NCI-H1436 treated with DMSO at 0.1 percent for 48 hours (cell line): ENCODE results near the gene ZNF526.

Source experiments
- DNase-seq: peaks from one replicate; lab custom pipeline; 2025; lab: John Stamatoyannopoulos, UW

The ZNF526 gene

GRCh38 chr19:42224940-42225717, 5.0 kb downstream of the ZNF526 start:
- DNase-seq = no peak

DNA sequence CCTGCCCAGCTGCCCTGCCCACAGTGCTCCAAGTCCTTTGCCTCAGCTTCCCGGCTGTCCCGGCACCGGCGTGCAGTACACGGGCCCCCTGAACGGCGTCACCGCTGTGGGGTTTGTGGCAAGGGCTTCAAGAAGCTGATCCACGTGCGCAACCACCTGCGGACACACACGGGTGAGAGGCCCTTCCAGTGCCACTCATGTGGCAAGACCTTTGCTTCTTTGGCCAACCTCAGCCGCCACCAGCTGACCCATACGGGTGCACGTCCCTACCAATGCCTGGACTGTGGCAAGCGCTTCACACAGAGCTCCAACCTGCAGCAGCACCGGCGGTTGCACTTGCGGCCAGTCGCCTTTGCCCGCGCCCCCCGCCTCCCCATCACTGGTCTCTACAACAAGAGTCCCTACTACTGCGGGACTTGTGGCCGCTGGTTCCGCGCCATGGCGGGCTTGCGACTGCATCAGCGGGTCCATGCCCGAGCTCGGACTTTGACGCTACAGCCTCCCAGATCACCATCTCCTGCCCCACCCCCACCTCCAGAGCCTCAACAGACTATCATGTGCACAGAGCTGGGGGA, 5.7 kb downstream of the ZNF526 start:
- DNase-seq = no peak

DNA sequence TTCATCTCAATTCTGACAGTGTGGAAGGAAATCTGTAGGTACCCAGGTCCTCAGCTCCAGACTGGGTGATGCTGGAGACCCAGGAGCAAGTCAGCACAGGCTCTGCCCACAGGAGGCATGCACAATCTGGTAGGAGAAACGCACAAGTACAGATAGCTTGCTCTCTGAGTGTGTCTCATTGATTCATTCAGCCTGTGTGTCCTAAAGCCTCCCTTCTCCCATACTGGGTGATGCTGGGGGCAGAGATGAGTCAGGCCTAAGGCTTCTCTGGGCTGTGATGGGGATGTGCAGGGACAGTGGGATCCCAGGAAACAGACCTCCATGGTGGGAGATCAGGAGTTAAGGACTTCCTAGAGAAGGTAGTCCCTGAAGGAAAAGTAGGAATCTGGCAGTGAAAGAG, 6.8 kb downstream of the ZNF526 start:
- DNase-seq = no peak

GRCh38 chr19:42228641-42229040, 8.5 kb downstream of the ZNF526 start:
- DNase-seq = no peak

- no peak for DNase-seq
Observed at GRCh38 chr19:42229301-42229854, 9.3 kb downstream of the ZNF526 start.

- DNase-seq = no peak
Observed at GRCh38 chr19:42229855-42230351, 9.8 kb downstream of the ZNF526 start.

DNA sequence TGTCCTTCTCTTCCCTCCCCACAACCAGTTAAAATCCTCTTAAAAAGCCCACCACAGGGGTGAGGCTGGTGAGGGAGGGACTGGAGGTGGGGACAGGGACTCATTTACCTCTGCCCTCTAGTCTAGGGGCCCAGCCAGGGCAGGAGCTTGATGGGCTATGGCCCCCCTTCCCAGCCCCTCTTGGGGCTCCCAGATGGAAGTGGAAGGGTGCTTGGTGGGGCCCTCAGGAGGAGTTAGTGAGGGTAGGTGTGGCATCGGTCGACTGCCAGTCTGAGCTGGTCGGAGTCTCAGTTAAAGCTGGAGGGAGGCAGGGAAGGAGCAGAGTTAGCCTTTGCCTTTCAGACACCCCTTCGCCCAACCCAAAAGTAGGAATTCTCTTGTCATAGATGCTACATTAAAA, 10.5 kb downstream of the ZNF526 start:
- no peak for DNase-seq

DNA sequence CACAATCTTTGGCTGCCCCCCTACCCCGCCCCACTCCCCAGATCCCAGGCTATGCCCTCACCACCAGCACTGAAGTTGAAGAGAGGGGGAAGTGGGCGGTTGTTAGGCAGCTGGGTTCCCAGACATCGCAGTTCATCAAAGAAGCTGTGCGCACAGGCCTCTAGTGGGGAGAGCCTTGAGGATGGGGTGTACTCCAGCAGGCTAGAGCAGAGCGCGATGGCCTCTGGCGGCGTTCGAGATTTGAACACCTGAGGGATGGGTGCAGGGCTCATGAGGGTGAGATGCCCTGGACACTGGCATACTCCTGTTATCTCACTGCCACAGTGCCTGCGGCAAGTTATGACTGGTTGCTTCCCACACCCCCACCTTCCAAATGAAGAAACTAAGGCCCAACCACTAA, 12.3 kb downstream of the ZNF526 start:
- DNase-seq = no peak

DNA sequence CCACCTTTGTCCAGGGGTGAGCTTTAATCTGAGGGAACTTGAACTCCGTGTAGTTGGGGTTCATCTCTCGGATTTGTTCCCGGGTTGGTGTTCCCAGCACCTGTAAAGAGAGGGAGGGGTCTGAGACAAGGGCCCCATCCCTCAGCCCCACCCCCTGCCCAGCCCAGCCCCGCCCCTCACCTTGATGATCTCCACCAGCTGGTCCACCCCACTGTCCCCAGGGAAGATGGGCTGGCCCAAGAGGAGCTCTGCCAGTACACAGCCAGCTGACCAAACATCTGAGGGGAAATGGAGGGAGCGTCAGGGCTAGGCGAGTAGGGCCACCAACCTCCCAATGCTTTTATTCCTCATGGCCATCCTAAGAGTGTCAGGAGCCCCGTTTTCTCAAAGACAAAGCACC, 13.0 kb downstream of the ZNF526 start:
- no peak for DNase-seq

GRCh38 chr19:42233678-42234292, 13.7 kb downstream of the ZNF526 start:
- DNase-seq = no peak

DNA sequence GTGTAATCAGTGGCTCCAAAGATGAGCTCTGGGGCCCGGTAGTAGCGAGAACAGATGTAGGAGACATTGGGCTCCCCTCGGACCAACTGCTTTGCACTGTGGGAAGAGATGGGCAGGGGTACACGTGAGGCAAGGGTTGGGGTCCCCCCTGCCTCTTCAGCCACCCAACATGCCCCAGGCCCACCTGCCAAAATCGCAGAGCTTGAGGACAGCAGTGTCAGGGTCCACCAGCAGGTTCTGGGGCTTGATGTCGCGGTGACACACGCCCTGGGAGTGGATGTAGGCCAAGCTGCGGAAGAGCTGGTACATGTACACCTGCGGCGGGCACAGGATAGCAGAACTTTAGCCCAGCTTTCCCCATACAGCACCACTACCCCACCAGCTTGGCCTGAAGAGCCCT, 14.3 kb downstream of the ZNF526 start:
- no peak for DNase-seq

GRCh38 chr19:42235181-42235580, 15.1 kb downstream of the ZNF526 start:
- no peak for DNase-seq

DNA sequence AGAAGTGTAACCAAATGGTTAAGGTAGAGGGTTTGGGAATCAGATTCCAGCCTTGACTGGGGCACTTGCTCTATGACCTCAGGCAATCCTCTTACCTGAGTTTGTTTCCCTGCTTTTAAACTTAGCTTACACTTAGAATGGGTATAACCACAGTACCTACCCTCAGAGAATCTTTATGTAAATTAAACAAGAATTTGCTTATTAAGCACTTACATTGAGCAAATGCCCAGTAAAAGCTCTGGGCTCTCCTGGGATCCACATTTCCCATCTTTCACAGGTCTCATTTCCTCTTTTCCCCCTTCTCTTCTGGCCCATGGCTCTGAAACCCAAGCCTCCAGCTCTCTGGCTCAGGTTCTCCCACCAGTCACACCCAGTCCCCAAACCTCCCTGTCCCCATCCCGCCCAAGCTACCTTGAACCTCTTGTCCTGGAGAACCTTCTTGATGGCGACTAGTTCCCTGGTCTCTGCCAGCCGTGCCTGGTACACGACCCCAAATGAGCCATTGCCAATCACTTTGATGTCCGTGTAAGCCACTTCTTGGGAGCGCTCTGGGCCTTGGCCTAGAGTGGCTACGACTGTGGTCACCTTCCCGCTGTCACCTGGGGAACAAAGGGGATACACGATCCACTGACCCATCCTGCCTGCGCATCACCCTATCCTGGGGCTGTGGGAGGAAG, 19.6 kb downstream of the ZNF526 start:
- no peak for DNase-seq

DNA sequence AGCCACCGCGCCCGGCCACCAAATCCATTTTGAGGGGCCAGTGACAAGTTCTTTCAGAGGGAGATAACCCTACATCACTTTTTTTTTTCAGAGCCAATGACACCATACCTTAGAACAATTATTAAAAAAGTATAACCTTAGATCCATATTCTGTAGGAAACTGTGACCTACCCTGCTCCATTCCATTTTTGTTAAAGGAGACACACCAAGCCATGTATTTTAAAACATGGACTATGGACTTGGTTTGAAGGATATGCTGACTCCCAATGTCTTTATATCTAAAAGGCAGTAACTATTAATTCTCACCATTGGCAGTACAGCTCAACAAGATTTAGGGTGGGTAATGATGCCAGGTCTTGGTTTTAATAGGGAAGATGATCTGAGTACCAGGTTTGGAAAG, 21.2 kb downstream of the ZNF526 start:
- DNase-seq = no peak

GRCh38 chr19:42242069-42242511, 22.0 kb downstream of the ZNF526 start:
- no peak for DNase-seq

DNA sequence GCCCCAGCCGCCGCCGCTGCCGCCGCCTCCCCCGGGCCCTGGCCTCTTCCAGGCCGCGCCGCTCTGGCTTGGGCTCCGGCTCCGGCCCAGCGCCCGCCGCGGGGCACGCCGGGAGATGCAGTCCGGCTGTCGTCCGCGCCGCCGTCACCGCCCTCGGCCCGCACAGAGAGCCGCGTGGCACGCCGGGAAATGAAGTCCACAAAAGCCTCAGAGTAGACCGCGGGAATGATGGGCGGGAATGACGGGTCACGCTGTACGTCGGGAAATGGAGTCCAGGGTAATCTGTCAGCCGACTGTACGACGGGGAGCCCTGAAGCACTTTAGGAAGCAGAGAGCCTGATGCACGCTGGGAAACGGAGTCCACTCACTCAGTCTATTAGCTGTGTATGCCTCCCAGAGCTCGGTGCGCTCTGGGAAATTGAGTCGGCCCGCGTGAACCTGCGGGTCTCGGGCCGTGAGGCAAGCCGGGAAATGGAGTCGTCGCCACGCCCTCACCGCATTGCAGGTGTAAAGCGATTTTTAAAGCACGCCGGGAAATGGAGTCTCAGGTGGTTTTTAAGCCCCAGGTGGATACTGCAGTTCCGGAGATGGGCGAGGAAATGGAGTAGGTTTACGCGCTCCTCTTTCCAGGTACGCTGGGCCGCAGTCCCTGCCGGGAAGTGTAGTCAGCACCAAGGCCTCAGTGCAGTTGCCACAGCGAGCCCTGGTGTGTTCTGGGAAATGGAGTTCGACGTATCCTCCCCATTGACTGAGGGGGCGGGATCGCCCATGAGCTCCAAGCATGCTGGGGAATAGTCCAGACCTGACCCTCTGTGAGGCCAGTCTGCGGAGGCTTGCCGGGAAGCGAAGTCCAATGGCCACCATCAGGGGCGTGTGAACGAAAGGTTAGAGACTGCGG, 22.6 kb downstream of the ZNF526 start, which contains the start of gene GSK3A:
Gene GSK3A, minus strand, starts transcription at position 91 of the 898 bp plus-strand sequence. CDS start 137 bp downstream, outside the sequence.
- DNase-seq = peak; percentile 99

DNA sequence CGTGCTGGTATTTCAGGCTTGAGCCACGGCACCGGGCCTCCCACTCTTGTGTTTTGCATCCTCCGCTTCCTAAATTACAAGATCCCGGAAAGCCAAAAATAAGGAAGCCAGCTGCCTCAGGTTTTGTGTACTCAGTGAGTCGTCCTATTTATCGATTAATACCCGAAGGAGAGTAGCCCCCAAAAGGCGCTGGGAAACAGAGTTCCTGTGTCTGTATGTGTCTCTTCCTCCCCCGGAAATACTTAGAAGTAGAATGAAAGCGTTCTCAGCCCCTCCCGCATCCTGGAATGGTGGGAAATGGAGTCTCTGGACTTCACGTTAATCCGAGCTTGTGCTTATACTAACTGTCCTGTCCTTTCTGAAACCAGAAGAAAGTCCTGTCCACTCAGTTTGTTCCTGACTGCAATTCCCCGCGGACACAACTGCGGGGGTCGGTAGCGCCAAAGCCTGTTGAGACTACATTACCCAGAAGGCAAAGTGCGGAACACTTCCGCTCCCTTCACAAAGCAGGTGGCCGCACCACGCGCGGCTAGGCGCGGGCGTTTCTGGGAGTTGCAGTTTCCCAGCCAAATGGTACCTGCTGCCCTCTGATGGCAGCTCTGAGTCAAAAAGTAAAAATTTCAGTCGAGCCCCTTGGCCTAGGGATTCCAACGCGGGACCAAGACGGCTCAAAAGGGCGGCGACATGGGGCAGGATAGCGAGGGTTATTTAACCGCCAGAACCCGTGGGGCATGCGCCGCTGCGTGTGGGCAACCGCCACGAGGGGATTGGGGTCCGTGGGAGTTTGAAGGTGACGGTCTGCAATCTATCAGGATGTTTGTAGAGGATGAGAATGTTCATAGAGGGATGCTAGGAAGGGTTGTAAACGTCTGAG, 24.5 kb downstream of the ZNF526 start:
- peak; percentile 64 for DNase-seq

- DNase-seq = no peak
Observed at GRCh38 chr19:42245231-42245630, 25.1 kb downstream of the ZNF526 start.

DNA sequence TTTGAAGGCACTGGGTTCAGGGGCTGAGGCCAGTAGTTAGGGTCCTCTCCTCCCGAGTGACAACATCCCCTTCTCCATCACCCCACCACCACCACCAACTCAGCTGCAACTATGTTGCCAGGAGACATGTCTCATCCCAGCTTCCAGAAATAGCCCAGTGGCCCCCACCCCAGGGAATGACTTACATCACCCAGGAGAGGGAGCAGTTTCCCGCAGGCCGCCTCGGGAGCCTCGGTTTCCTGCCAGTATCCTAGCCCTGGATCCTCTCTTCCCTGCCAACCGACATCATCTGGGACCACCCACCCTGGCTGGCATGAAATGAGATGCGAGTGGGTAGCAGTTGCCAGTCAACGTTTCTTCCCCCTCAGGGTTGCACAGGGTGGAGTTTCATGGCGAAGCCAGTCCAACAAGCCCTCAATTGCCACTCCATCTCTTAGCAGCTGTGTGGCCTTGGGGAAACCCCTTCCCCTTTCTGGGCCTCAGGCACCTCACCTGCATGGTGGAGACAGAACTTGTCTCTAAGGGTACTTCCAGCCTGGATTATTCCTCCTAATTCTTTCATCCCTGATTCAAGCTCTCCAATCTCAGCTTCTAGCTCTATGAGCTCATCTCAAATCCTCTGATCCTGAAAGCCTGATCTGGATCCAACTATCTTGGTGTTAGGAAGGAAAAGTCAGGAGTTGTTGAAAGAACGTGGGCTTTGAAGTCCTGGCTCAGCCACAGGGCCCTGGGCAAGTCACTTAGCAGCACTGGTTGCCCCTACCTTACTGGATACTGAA, 26.2 kb downstream of the ZNF526 start:
- DNase-seq = no peak
